Esophagus muscularis mucosa (tissue), 3 donors: ENCODE data around the gene TAPT1.

Source experiments
- POLR2A ChIP-seq: fragments of 450-650 bp; IDR thresholded peaks from one replicate; pipeline ENCODE4 v1.6.1; 2017; ENCODE audit warnings: antibody characterized with exemption, moderate library complexity, mild to moderate bottlenecking, low read depth
- TF ChIP-seq, protein P1 (sequence below), 3 experiments: fragments of 200-600 bp in 2 of 3; fragments of 450-650 bp in 1 of 3; sonication (generic) in 2 of 3; IDR thresholded peaks; one replicate each; pipeline ENCODE4 v1.5.1; 2017 to 2019; ENCODE audit warnings: antibody characterized with exemption in 3 of 3, mild to moderate bottlenecking in 2 of 3, moderate library complexity in 1 of 3

DNA sequence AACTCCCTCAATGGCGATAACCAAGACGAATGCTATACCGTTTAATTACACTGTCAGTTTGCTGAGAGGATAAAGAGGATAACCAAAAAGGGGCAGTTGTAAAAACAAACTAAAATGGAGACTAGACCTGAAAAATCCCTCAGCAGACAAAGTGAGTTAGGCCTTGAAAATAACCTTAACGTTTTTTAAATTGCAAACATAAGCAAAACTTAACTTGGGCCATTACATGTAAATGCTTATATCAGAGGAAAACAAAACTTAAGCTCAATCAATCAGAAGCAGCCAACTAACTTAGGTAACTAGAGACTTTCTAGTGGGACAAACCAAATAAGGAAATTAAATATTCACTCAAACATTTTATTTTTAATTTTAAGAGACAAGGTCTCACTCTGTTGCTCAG lies 17.0 kb upstream of the TAPT1 start:
- TF ChIP-seq, protein P1, sequence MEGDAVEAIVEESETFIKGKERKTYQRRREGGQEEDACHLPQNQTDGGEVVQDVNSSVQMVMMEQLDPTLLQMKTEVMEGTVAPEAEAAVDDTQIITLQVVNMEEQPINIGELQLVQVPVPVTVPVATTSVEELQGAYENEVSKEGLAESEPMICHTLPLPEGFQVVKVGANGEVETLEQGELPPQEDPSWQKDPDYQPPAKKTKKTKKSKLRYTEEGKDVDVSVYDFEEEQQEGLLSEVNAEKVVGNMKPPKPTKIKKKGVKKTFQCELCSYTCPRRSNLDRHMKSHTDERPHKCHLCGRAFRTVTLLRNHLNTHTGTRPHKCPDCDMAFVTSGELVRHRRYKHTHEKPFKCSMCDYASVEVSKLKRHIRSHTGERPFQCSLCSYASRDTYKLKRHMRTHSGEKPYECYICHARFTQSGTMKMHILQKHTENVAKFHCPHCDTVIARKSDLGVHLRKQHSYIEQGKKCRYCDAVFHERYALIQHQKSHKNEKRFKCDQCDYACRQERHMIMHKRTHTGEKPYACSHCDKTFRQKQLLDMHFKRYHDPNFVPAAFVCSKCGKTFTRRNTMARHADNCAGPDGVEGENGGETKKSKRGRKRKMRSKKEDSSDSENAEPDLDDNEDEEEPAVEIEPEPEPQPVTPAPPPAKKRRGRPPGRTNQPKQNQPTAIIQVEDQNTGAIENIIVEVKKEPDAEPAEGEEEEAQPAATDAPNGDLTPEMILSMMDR (IDR thresholded peaks at IDR 0.05), result no peak
- TF ChIP-seq POLR2A, result no peak
